Activated CD4-positive, alpha-beta T cell treated with anti-CD3 and anti-CD28 coated beads, Interleukin-2, amount 10 ng/mL, durations not matched to agents 7 days and 5 days (primary cell): ENCODE measurements around the gene ZMIZ1. TPM values are rescaled to one million over a fixed set of nuclear protein-coding genes. Genes with fewer than 3 reads are reported as not detected.
A peak's percentile ranks its signal among the peaks of the same experiment; 100 is the strongest.

Source experiments
- CTCF ChIA-PET: fragments of 350-600 bp; sonication (Branson Sonifier 250); formaldehyde crosslinking; loops from one replicate; lab custom pipeline; 2021; ENCODE audit warnings: antibody characterized with exemption; lab: Charles Lee
- POLR2A ChIA-PET: fragments of 350-600 bp; sonication (Branson Sonifier 250); formaldehyde crosslinking; loops from one replicate; lab custom pipeline; 2021; ENCODE audit warnings: antibody characterized with exemption; lab: Charles Lee
- DNase-seq: peaks from one replicate; pipeline ENCODE4 v3.0.0-alpha.2; 2020
- H3K27ac Mint-ChIP-seq: one replicate; pipeline ENCODE4 v1.8.0; 2021; ENCODE audit warnings: mild to moderate bottlenecking, moderate library complexity, mixed read lengths
- H3K27me3 Mint-ChIP-seq: one replicate; pipeline ENCODE4 v1.8.0; 2021; ENCODE audit warnings: mixed read lengths
- H3K36me3 Mint-ChIP-seq: one replicate; pipeline ENCODE4 v1.8.0; 2021; ENCODE audit warnings: low read depth, mixed read lengths
- H3K4me1 Mint-ChIP-seq: one replicate; pipeline ENCODE4 v1.8.0; 2021; ENCODE audit warnings: mixed read lengths
- H3K4me3 Mint-ChIP-seq: one replicate; pipeline ENCODE4 v1.8.0; 2021; ENCODE audit warnings: mild to moderate bottlenecking, moderate library complexity, mixed read lengths
- H3K9me3 Mint-ChIP-seq: one replicate; pipeline ENCODE4 v1.8.0; 2021; ENCODE audit warnings: mixed read lengths
- total RNA-seq, 2 experiments: library from RNA; stranded (reverse); gene quantifications; one replicate each; pipeline ENCODE4 v1.2.3, GENCODE V29; 2021

ZMIZ1 gene
- total RNA-seq, 2 experiments from 2014 or later, result 27.8 to 31.5 TPM

GRCh38 chr10:79231908-79232307 lies 163.1 kb downstream of the ZMIZ1 start:
- H3K36me3 Mint-ChIP-seq, result no peaks in the 10 kb centered on the region
- H3K27me3 Mint-ChIP-seq, result no peaks in the 10 kb centered on the region
- no peak overlapping the region for H3K27ac Mint-ChIP-seq
- no peaks in the 10 kb centered on the region for H3K9me3 Mint-ChIP-seq
- POLR2A ChIA-PET, result no interaction called here
- DNase-seq, result no peak
- no peak overlapping the region for H3K4me3 Mint-ChIP-seq
- no peaks in the 10 kb centered on the region for H3K4me1 Mint-ChIP-seq
- CTCF ChIA-PET, result interaction anchor here (1.1 kb wide), 1 partner anchor 203 kb away, joined by 3 read pairs; no protein-coding TSS in a partner anchor

- Mint-ChIP-seq H3K27ac (no peak overlapping the region), H3K36me3 (no peaks in the 10 kb centered on the region), H3K9me3 (no peaks in the 10 kb centered on the region), H3K4me3 (no peak overlapping the region), H3K4me1 (no peaks in the 10 kb centered on the region), H3K27me3 (no peaks in the 10 kb centered on the region)
- POLR2A ChIA-PET, result no interaction called here
- CTCF ChIA-PET, result interaction anchor here (1.1 kb wide), 1 partner anchor 204 kb away, joined by 3 read pairs; no protein-coding TSS in a partner anchor
- no peak for DNase-seq
Measured at GRCh38 chr10:79232864-79233263, 164.1 kb downstream of the ZMIZ1 start.

- no peak overlapping the region for H3K4me3 Mint-ChIP-seq
- no peaks in the 10 kb centered on the region for H3K4me1 Mint-ChIP-seq
- no peaks in the 10 kb centered on the region for H3K27me3 Mint-ChIP-seq
- no peaks in the 10 kb centered on the region for H3K36me3 Mint-ChIP-seq
- POLR2A ChIA-PET, result no interaction called here
- CTCF ChIA-PET, result no interaction called here
- H3K9me3 Mint-ChIP-seq, result no peaks in the 10 kb centered on the region
- DNase-seq, result no peak
- no peak overlapping the region for H3K27ac Mint-ChIP-seq
Measured at GRCh38 chr10:79234391-79235315, 165.9 kb downstream of the ZMIZ1 start.

GRCh38 chr10:79235765-79236432 lies 167.1 kb downstream of the ZMIZ1 start:
- Mint-ChIP-seq H3K36me3 (peaks cover 2% of the 10 kb centered on the region), H3K4me3 (no peak overlapping the region), H3K4me1 (peaks cover 3% of the 10 kb centered on the region), H3K27me3 (no peaks in the 10 kb centered on the region), H3K27ac (no peak overlapping the region), H3K9me3 (no peaks in the 10 kb centered on the region)
- ChIA-PET CTCF (interaction anchor here (0.6 to 1.2 kb wide), 2 partner anchors 10 to 688 kb away, joined by 3 to 4 read pairs; no protein-coding TSS in a partner anchor), POLR2A (no interaction called here)
- no peak for DNase-seq

DNA sequence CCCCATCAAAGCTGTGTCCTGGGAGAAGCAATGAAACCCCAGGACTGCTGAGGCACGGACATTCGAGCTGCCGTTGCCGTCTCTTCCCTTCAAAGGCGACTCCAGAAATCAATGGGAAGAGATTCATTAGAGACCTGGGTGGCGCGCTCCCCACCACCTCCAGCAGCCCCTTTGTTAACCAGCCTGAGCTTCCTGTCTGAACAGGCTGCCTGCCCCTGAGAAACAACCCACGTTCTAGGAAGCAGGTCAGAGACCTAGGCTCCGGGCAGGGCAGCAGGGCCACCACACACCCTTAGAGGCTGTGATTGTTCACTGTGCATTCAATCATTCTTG lies 167.6 kb downstream of the ZMIZ1 start:
- ChIA-PET CTCF (interaction anchor here (0.6 to 1.2 kb wide), 3 partner anchors 11 to 688 kb away, joined by 3 to 4 read pairs (median 3); no protein-coding TSS in a partner anchor), POLR2A (no interaction called here)
- Mint-ChIP-seq H3K4me1 (peaks cover 8% of the 10 kb centered on the region), H3K36me3 (peaks cover 2% of the 10 kb centered on the region), H3K9me3 (no peaks in the 10 kb centered on the region), H3K4me3 (no peak overlapping the region), H3K27me3 (no peaks in the 10 kb centered on the region), H3K27ac (no peak overlapping the region)
- DNase-seq, result no peak

DNA sequence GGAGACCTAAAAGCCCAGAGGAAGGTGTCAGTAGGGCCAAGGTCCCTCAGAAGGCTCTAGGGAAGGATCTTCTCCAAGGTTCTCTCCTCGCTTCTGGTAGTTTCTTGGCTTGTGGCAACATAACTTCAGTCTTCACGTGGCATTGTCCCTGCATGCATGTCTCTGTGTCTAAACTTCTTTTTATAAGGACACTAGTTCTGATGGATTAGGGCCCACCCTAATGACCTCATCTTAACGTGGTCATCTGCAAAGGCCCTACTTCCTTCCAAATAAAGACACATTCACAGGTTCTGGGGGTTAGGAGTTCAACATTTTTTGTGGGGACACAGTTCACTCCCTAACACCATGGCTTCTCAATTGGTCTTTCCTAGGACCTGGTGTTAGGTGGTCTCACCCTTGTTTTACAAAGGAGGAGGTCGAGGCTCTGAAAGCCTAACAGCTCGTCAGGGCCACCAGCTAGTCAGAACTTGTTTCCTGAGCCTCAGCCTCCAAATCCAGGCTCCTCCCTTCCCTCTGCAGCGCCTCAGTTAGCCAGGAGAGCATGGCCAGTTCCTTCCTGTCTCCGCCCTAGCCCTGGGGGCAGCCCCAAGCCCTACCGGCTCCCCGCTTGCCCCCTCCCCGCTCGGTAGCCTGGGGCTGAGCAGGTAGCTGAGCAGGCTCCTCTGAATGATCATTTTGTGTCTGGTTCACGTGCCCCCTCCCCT lies 168.8 kb downstream of the ZMIZ1 start:
- no peaks in the 10 kb centered on the region for H3K9me3 Mint-ChIP-seq
- H3K27ac Mint-ChIP-seq, result no peak overlapping the region
- no peaks in the 10 kb centered on the region for H3K27me3 Mint-ChIP-seq
- peaks cover 2% of the 10 kb centered on the region for H3K36me3 Mint-ChIP-seq
- H3K4me3 Mint-ChIP-seq, result no peak overlapping the region
- peaks cover 14% of the 10 kb centered on the region for H3K4me1 Mint-ChIP-seq
- POLR2A ChIA-PET, result no interaction called here
- CTCF ChIA-PET, result interaction anchor here (2.8 kb wide), 1 partner anchor 11 kb away, joined by 9 read pairs; no protein-coding TSS in a partner anchor
- DNase-seq, result no peak

GRCh38 chr10:79238158-79238520 lies 169.4 kb downstream of the ZMIZ1 start:
- CTCF ChIA-PET, result interaction anchor here (1.1 to 2.8 kb wide), 3 partner anchors 9 to 10 kb away, joined by 3 to 9 read pairs (median 4); no protein-coding TSS in a partner anchor
- Mint-ChIP-seq H3K36me3 (peaks cover 2% of the 10 kb centered on the region), H3K9me3 (no peaks in the 10 kb centered on the region), H3K27me3 (no peaks in the 10 kb centered on the region), H3K4me3 (no peak overlapping the region), H3K27ac (no peak overlapping the region), H3K4me1 (peaks cover 14% of the 10 kb centered on the region)
- POLR2A ChIA-PET, result no interaction called here
- DNase-seq, result no peak

DNA sequence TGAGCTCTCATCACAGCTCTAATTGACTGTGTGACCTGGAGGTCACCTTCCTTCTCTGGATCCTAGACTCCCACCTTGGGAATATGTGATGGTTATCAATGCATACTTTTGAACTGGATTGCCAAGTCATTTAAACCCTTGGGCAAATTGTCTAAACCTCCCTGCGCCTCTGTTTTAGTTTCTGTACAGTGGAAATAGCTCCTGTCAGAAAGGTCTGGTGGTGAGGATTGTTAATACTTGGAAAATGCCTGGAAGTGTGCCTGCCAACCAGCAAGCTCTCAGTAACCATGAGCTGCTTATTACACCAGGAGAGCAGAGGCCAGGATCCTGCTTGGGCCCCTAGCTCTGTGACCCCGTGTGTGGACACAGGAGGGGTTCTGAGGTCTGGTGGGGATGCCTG lies 169.8 kb downstream of the ZMIZ1 start:
- no peak overlapping the region for H3K4me3 Mint-ChIP-seq
- ChIA-PET CTCF (interaction anchor here (1.1 to 2.8 kb wide), 3 partner anchors 9 to 11 kb away, joined by 3 to 9 read pairs (median 4); no protein-coding TSS in a partner anchor), POLR2A (no interaction called here)
- DNase-seq, result no peak
- H3K27ac Mint-ChIP-seq, result peak overlapping the region; percentile 57
- no peaks in the 10 kb centered on the region for H3K9me3 Mint-ChIP-seq
- H3K4me1 Mint-ChIP-seq, result peaks cover 14% of the 10 kb centered on the region
- peaks cover 2% of the 10 kb centered on the region for H3K36me3 Mint-ChIP-seq
- H3K27me3 Mint-ChIP-seq, result no peaks in the 10 kb centered on the region

DNA sequence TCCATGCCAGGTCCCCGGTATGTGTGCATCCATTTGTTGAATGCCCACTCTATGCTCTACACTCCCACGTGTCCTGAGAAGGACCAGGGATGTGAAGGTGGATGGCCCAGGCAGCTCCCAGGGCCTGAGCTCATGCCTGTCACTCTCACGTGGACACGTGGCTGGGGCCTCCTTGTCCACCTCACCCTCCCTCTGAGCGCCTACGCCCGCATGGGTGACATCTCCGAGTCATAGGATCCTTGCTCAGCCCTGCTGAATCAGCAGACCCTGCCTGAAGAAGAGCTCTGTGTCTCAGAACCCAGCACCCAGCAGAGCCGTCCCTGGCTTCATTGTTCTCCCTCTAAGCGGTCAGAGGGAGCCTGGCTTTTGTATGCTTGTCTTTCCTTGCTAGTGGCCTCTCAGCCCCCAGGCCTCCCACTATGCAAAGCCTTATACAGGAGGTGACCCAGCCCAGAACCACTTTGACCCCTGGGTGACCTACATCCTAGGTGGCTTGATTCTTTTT lies 170.6 kb downstream of the ZMIZ1 start:
- ChIA-PET CTCF (interaction anchor here (1.1 to 2.8 kb wide), 4 partner anchors 9 to 84 kb away, joined by 3 to 9 read pairs (median 4); no protein-coding TSS in a partner anchor), POLR2A (no interaction called here)
- no peak overlapping the region for H3K4me3 Mint-ChIP-seq
- H3K36me3 Mint-ChIP-seq, result peaks cover 2% of the 10 kb centered on the region
- no peak overlapping the region for H3K27ac Mint-ChIP-seq
- H3K4me1 Mint-ChIP-seq, result peaks cover 21% of the 10 kb centered on the region
- no peaks in the 10 kb centered on the region for H3K9me3 Mint-ChIP-seq
- DNase-seq, result no peak
- H3K27me3 Mint-ChIP-seq, result no peaks in the 10 kb centered on the region

GRCh38 chr10:79239924-79240581 lies 171.3 kb downstream of the ZMIZ1 start:
- POLR2A ChIA-PET, result no interaction called here

GRCh38 chr10:79241629-79241989 lies 172.8 kb downstream of the ZMIZ1 start:
- Mint-ChIP-seq H3K4me3 (peak overlapping the region; percentile 74), H3K27me3 (no peaks in the 10 kb centered on the region), H3K4me1 (peaks cover 42% of the 10 kb centered on the region), H3K36me3 (peaks cover 7% of the 10 kb centered on the region), H3K27ac (peak overlapping the region; percentile 73), H3K9me3 (no peaks in the 10 kb centered on the region)
- ChIA-PET POLR2A (no interaction called here), CTCF (interaction anchor here (0.5 to 1.5 kb wide), 3 partner anchors 31 to 1188 kb away, joined by 3 read pairs; no protein-coding TSS in a partner anchor)
- no peak for DNase-seq

More at GRCh38 chr10:79239924-79240581, 171.3 kb downstream of the ZMIZ1 start:
- Mint-ChIP-seq H3K9me3 (no peaks in the 10 kb centered on the region), H3K27ac (no peak overlapping the region), H3K36me3 (peaks cover 4% of the 10 kb centered on the region), H3K27me3 (no peaks in the 10 kb centered on the region), H3K4me1 (peaks cover 29% of the 10 kb centered on the region), H3K4me3 (no peak overlapping the region)
- CTCF ChIA-PET, result interaction anchor here (1.1 to 2.8 kb wide), 4 partner anchors 8 to 84 kb away, joined by 3 to 9 read pairs (median 4); no protein-coding TSS in a partner anchor
- no peak for DNase-seq
